Stimulated activated CD4-positive, alpha-beta T cell treated with anti-CD3 and anti-CD28 coated beads, Interleukin-12 subunit alpha, Interleukin-12 subunit beta, amount 100 ng/mL, for 4 hours (primary cell): ENCODE results near the gene IGF2.

ENCODE experiments used
- DNase-seq: peaks from one replicate; pipeline ENCODE4 v3.0.0-alpha.2; 2020

Gene IGF2

DNA sequence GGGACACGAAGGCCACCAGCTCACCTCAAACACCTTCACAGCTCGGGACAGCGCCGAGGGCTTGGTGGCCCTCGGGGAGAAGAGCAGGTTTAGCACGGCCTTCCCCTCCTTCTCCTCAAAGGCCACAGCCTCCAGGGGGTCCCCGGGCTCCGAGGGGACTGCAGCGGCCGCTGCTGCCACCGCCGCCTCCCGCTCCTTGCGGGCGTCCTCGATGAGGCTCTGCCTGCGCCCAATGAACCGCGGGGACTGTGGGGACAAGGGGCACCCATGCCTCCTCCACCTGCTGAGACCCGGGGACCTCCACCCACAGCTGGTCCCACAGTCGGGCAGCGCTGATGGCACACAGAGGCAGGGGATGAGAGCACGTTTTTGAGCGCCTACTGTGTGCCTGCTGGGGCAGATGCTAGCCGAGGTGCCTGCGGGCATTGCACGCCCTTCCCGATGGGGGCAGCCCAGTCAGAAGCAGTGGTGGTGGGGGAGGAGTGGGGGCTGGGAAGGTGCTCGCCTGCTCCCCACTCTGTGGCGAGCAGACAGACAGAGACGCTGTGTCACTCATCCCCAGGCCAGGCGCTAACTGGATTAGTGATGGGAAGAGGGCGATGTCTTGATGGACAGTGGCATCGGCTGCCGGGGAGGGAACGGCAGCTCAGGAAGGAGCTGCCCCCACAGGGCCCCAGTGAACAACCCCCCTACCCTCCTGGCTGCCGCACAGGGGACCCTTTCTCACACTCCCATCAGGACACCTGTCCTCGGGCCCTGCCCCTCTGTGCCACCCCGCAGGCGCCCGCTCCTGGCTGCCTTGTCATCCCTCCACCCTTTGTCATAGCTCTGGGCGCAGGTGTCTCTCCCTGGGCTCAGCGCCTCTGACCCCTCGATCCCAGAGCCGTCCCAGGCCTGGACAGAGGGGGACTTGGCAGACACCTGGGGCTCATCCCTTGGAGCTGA lies 30.7 kb upstream of the IGF2 start:
- no peak for DNase-seq

- no peak for DNase-seq
Observed at GRCh38 chr11:2169005-2169378, 29.8 kb upstream of the IGF2 start.

- no peak for DNase-seq
Observed at GRCh38 chr11:2168286-2169004, 29.3 kb upstream of the IGF2 start.

DNA sequence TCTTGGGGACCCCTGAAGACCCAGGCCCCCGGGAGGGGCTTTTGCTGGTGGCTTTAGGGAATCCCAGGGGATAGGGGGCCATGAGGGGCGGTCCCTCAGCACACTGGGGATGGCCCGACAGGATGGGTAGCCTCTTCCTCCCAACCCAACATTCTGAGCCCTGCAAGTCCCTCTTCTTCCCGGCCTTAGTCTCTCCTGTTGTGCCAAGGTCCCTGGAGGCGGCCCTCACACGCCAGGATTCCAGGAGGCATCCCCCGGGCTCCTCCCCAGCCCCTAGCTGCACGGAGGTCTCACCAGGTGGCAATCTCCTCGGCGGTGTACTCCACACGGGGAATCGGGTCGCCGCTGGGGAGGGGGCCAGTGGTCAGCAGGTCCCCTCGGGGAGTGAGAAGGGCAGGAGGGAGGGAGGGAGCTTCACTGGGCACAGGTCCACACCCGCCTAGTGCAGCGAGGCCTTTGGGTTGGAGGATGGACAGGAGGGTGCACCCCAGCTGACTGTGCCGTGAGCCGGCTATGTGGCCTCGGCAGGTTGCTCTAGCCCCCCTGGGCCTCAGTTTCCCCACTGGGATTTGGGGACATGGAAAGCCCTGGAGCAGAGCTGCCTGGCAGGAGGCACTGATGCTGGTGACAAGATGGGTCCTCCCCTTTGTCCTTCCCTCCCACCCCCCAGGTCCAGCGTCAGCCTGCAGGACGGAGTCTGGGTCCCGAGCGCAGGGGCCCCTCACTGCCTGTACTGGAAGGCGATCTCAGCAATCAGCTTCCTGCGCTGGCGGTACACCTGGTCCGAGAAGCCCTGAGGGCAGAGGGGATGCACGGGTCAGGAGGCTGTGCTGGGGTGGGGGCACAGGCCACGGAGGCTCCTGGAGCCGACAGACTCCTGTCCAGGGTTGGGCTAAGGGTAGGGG lies 28.2 kb upstream of the IGF2 start:
- DNase-seq, result no peak

DNA sequence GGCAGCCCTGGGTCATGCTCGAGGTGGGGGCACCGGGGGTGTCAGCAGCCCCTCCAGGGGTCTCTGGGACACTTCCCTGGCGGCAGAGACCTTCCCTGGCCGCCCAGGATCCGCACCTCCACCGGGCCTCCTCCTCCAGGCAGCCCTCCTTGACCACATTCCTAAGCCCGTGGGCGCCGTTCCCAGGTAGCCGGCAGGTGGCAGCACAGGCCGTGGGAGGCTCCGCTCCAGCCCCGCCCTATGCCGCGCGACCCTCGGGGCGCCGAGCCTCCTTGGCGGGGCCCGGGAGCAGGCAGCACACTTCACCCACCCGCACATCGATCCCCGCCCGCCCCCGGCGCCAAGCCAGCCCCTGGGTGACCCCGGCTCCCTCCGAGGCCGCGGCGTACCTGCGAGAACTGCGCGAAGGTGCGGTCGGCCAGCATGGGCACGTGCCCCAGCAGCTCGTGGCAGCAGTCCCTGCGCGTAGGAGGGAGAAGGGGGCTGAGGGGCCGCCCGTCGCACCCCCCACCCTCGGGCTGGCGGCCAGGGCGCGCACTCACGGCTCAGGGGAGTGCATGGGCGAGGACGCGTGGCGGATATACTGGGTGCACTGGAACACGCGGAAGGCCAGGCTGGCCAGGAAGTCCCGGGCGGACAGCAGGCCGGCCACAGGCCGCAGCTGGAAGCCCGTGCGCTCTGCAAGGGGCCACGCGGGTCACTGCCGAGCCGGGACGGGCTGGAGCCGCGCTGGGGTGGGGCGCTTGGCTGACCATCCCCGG lies 27.1 kb upstream of the IGF2 start:
- peak; percentile 53 for DNase-seq

- DNase-seq, result no peak
Observed at GRCh38 chr11:2165571-2165970, 26.4 kb upstream of the IGF2 start.

- DNase-seq, result no peak
Observed at GRCh38 chr11:2164861-2165555, 25.8 kb upstream of the IGF2 start.

GRCh38 chr11:2164081-2164480 lies 24.9 kb upstream of the IGF2 start:
- DNase-seq, result no peak

DNA sequence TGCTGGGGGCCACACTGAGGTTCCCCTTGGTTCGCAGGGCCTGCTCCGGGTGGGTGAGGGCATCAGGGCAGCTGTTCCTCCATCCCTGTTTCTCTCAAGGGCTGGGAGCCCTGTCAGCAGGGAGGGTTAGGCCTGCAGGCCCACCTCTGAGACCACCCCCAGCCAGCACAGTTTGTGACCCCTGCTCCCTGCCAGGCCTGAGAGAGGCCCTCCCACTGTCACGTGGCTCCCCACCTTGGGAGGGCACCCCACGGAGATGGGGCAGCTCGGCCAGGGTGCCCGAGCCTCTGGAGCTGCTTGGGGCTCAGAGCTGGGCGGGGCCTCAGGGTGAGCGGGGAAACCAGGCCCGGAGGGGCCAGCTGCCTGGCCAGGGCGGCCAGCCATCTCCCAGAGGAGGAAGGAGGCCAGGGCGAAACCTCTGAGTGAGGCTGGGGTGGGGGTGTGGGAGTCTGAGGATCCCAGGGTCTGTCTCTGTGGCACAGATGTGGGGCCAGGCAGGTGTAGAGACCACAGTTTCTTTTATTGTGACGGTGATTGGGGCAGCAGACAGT lies 24.3 kb upstream of the IGF2 start:
- no peak for DNase-seq

GRCh38 chr11:2160736-2161259 lies 21.6 kb upstream of the IGF2 start, which contains the start of gene INS:
Gene INS (minus strand): TSS chr11:2161209. CDS start chr11:2160971, 238 bp downstream.
- no peak for DNase-seq

GRCh38 chr11:2159536-2160413 lies 20.6 kb upstream of the IGF2 start:
- DNase-seq, result no peak

GRCh38 chr11:2158966-2159365 lies 19.8 kb upstream of the IGF2 start:
- DNase-seq, result no peak

DNA sequence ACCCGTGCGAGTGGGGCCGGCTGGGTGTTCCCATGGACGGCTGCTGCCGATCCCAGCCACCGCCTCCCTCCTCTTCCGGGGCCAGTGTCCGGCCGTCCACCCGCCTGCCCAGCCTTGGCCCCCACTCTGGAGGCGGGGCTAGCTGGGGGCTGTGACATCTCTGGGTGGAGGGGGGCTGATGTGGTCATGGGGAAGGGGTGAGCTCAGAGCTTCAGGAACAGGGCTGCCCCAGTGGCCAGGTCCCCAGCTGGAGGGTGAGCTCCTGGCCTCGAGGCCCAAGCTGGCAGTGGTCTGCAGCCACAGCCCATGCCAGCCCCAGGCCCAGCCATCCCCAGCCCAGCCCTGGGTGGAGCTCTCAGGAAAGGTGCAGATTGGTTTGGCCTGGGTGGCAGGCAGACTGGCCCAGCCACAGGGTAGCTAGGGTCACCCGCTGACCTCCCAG lies 19.1 kb upstream of the IGF2 start:
- DNase-seq, result no peak

DNA sequence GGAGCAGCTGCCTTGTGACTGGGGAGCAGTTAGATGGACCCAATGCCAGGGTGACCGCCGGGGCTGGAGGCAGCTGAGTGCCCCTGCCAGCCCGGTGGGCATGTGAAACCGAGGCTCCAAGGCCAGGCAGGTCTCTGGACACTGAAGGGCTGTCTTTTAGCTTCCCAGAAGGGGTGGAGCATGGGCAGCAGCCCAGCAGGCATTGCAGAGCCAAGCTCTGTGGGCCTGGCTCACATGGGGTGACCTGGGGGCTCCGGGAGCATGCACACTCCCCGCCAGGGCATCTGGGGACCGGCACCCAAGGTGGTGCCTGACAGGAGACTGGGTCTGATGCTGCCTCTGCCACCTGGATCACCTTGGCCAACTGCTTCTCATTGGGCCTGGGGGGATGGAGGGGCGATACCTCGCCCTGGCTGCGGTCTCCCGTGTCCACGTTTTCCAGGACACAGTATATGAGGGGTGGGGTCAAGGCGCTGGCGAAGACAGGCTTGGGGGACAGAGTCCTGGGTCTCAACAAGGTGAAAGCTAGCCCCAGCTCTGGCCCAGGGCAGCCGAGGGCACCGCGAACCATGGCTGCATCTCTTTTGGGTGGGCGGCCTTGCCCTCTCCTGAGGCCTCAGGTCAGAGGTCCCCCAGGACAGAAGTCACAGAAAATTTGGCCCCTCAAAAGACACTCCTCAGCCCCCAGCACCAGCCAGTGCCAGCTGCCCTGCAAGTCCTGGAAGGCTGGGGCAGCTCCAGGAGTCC lies 18.3 kb upstream of the IGF2 start:
- DNase-seq, result no peak

DNA sequence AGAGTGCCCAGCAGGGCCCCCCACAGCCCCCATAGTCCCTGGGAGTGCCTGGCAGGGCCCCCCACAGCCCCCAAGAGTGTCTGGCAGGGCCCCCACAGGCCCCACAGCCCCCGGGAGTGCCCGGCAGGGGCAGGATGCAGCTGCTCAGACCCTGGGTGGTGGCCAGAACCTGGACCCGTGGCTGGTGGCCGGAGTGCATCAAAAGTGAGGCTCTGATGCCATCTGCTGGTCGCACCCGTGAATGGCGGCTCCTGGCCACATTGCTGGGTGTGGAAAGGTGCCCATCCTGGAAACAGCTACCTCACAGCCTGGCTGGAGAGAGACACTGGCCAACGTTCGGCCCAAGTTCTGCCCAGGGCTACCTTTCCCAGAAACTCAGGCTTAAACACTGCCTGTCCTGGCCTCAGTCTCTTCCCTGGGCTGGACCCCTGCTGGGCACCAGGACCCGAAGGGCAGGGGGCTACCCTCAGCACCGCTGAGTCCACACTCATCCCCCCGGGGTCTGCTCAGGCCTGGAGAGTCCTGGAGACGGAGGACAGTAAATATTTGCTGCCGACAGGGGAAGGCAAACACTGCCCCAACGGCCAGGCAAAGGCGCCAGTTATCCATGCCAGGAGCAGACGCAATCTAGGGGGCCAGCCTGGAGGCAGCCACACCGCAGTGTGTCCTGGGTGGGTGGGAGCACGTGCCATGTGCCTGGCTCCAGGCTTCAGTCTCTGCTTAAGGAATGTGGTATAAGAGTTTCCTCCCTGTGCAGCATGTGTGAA lies 17.4 kb upstream of the IGF2 start:
- DNase-seq, result peak; percentile 53

DNA sequence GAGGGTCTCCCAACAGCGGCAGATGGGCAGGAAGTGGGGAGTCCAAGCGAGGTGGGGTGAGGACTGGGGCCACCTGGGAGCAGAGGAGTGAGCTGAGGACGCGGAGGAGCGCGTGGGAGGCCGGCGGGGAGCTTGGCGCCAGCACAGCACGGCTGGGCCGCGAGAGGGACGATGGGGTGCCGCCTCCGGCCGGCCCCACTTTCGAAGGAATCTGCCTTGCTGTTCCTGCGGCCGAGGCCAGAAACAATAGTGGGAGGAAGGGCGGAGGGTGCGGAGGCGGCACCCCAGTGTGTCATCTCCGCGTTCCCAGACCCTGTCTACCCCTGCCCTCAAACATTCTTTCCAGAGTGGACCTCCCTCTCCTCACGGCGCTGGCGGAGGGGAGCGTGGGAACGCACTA lies 16.3 kb upstream of the IGF2 start:
- no peak for DNase-seq

GRCh38 chr11:2154889-2155288 lies 15.7 kb upstream of the IGF2 start:
- DNase-seq, result no peak

GRCh38 chr11:2154195-2154585 lies 15.0 kb upstream of the IGF2 start:
- no peak for DNase-seq
